CD4-positive, alpha-beta T cell (primary cell): Measurements from ENCODE around the gene UBE3B. TPM values are rescaled to one million over a fixed set of nuclear protein-coding genes. Genes with fewer than 3 reads are reported as not detected.

Experiments
- ATAC-seq: fragments of 200-7000 bp; cut with Tn5 transposase; one replicate; pipeline ENCODE4 v1.10.0; 2022; ENCODE audit warnings: mild to moderate bottlenecking; ENCODE audit not compliant: poor library complexity
- CTCF ChIA-PET: fragments of 350-600 bp; sonication (Branson Sonifier 250); formaldehyde crosslinking; loops from one replicate; lab custom pipeline; 2021; ENCODE audit warnings: antibody characterized with exemption, inconsistent platforms; lab: Charles Lee
- POLR2A ChIA-PET: fragments of 350-600 bp; sonication (Branson Sonifier 250); formaldehyde crosslinking; loops from one replicate; lab custom pipeline; 2021; ENCODE audit warnings: antibody characterized with exemption, inconsistent platforms; lab: Charles Lee
- DNase-seq, 14 experiments: peaks; one replicate each; pipeline ENCODE4 v3.0.0-alpha.2; 2013 to 2020; ENCODE audit warnings: mixed read lengths in 2 of 14
- H3K27ac ChIP-seq, 2 donors: one replicate each; pipeline versions ENCODE4 v1.5.1 to v1.7.0; 2013; ENCODE audit warnings: low read length in 2 of 2, low read depth in 1 of 2, mild to moderate bottlenecking in 1 of 2
- H3K27me3 ChIP-seq, 2 experiments: 1 replicate in 1 of 2; 2 replicates in 1 of 2; pipeline versions ENCODE4 v1.6.1 to v1.7.0; 2013; ENCODE audit warnings: low read length in 2 of 2, control low read depth in 1 of 2, mild to moderate bottlenecking in 1 of 2, moderate library complexity in 1 of 2; ENCODE audit not compliant: insufficient read depth in 2 of 2, control insufficient read depth in 1 of 2
- H3K36me3 ChIP-seq: one replicate; pipeline ENCODE4 v1.6.1; 2013; ENCODE audit warnings: low read length, control low read depth; ENCODE audit not compliant: insufficient read depth
- H3K4me1 ChIP-seq: one replicate; pipeline ENCODE4 v1.6.1; 2013; ENCODE audit warnings: low read length, control low read depth; ENCODE audit not compliant: insufficient read depth
- H3K4me3 ChIP-seq: one replicate; pipeline ENCODE4 v1.5.1; 2013; ENCODE audit warnings: mild to moderate bottlenecking, low read length, moderate library complexity
- H3K9me3 ChIP-seq, 2 experiments: 1 replicate in 1 of 2; 2 replicates in 1 of 2; pipeline versions ENCODE4 v1.6.1 to v1.7.0; 2013; ENCODE audit warnings: low read length in 2 of 2, mild to moderate bottlenecking in 2 of 2, control low read depth in 1 of 2, moderate library complexity in 1 of 2; ENCODE audit not compliant: control insufficient read depth in 1 of 2, insufficient read depth in 1 of 2
- H3K27ac Mint-ChIP-seq: one replicate; pipeline ENCODE4 v1.8.0; 2020; ENCODE audit warnings: mixed read lengths
- H3K27me3 Mint-ChIP-seq: one replicate; pipeline ENCODE4 v1.8.0; 2021; ENCODE audit warnings: mixed read lengths
- H3K36me3 Mint-ChIP-seq: one replicate; pipeline ENCODE4 v1.8.0; 2021; ENCODE audit warnings: low read depth, mixed read lengths
- H3K4me1 Mint-ChIP-seq: one replicate; pipeline ENCODE4 v1.8.0; 2021; ENCODE audit warnings: low read depth, mixed read lengths
- H3K4me3 Mint-ChIP-seq: one replicate; pipeline ENCODE4 v1.8.0; 2020; ENCODE audit warnings: mild to moderate bottlenecking, mixed read lengths
- H3K9me3 Mint-ChIP-seq: one replicate; pipeline ENCODE4 v1.8.0; 2020; ENCODE audit warnings: mixed read lengths
- intact Hi-C, 2 experiments: fragments of 100-400 bp; cut with DNase I in 1 of 2; cut with micrococcal nuclease in 1 of 2; formaldehyde crosslinking; loops; one replicate each; pipeline versions ENCODE4 v1.15.1 to v1.9.0; 2023 to 2025; cut with DNase I, micrococcal nuclease
- total RNA-seq, 174 experiments: library from RNA in 2 of 174; stranded (reverse) in 2 of 174; gene quantifications; one replicate each; pipeline ENCODE4 v1.2.3 and lab custom pipeline; 2021 to 2026
- TF ChIP-seq, protein P1 (sequence below): fragments of 200-600 bp; IDR thresholded peaks from one replicate; pipeline ENCODE4 v1.8.0; 2022; ENCODE audit warnings: antibody characterized with exemption, mild to moderate bottlenecking

UBE3B gene
- total RNA-seq, 2 experiments from 2014 or later: 17.2 to 19.9 TPM

DNA sequence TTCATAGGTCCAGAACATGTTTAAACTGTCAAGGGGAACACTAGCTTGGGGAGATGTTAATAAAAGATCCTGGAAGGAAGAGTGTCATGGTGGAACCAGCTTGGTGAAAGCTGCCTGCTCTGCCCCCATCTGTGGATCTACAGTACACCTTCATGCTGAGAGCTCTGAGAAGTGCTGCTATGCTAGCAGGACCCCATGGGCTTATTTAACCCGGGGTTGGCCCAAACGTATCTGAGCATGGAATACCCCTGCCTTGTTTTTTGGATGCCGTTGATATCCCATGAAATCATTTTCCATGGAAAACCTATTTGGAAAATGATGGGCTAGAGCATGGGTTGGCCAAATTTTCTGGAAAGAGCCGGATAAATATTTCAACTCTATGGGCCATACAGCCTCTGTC lies 14.2 kb downstream of the UBE3B start:
- ChIA-PET CTCF (no interaction called here), POLR2A (no interaction called here)
- H3K27me3 Mint-ChIP-seq: no peaks in the 10 kb centered on the region
- H3K4me3 Mint-ChIP-seq: no peak overlapping the region
- H3K27ac ChIP-seq: no peak overlapping the region
- no peaks in the 10 kb centered on the region for H3K9me3 ChIP-seq
- H3K9me3 Mint-ChIP-seq: no peaks in the 10 kb centered on the region
- H3K4me1 Mint-ChIP-seq: no peaks in the 10 kb centered on the region
- H3K4me1 ChIP-seq: no peaks in the 10 kb centered on the region
- TF ChIP-seq, protein P1, sequence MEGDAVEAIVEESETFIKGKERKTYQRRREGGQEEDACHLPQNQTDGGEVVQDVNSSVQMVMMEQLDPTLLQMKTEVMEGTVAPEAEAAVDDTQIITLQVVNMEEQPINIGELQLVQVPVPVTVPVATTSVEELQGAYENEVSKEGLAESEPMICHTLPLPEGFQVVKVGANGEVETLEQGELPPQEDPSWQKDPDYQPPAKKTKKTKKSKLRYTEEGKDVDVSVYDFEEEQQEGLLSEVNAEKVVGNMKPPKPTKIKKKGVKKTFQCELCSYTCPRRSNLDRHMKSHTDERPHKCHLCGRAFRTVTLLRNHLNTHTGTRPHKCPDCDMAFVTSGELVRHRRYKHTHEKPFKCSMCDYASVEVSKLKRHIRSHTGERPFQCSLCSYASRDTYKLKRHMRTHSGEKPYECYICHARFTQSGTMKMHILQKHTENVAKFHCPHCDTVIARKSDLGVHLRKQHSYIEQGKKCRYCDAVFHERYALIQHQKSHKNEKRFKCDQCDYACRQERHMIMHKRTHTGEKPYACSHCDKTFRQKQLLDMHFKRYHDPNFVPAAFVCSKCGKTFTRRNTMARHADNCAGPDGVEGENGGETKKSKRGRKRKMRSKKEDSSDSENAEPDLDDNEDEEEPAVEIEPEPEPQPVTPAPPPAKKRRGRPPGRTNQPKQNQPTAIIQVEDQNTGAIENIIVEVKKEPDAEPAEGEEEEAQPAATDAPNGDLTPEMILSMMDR: no peak
- peaks cover 92% of the 10 kb centered on the region for H3K36me3 Mint-ChIP-seq
- no peak for ATAC-seq
- H3K4me3 ChIP-seq: no peak overlapping the region
- H3K27ac Mint-ChIP-seq: no peak overlapping the region
- no peak for DNase-seq
- intact Hi-C loops: no loop called here
- peaks cover 90% of the 10 kb centered on the region for H3K36me3 ChIP-seq
- H3K27me3 ChIP-seq: no peaks in the 10 kb centered on the region

DNA sequence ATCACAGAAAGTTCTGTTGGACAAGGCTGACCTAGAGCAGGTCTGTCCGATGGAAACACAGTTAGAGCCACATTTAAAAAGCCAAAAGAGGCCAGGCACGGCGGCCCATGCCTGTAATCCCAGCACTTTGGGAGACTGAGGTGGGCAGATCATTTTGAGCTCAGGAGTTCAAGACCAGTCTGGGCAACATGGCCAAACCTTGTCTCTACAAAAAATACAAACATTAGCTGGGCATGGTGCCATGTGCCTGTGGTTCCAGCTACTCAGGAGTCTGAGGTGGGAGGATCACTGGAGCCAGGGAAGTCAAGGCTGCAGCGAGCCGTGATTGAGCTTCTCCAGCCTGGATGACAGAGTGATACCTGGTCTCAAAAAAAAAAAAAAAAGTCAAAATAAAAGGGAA lies 14.9 kb downstream of the UBE3B start:
- no peaks in the 10 kb centered on the region for H3K4me1 ChIP-seq
- H3K27ac ChIP-seq: no peak overlapping the region
- H3K27ac Mint-ChIP-seq: no peak overlapping the region
- CTCF ChIA-PET: no interaction called here
- POLR2A ChIA-PET: no interaction called here
- no peak overlapping the region for H3K4me3 ChIP-seq
- peaks cover 89% of the 10 kb centered on the region for H3K36me3 Mint-ChIP-seq
- no peaks in the 10 kb centered on the region for H3K9me3 ChIP-seq
- intact Hi-C loops: no loop called here
- no peak overlapping the region for H3K4me3 Mint-ChIP-seq
- no peaks in the 10 kb centered on the region for H3K27me3 Mint-ChIP-seq
- no peaks in the 10 kb centered on the region for H3K27me3 ChIP-seq
- TF ChIP-seq, protein P1: no peak
- no peaks in the 10 kb centered on the region for H3K9me3 Mint-ChIP-seq
- H3K4me1 Mint-ChIP-seq: no peaks in the 10 kb centered on the region
- ATAC-seq: no peak
- H3K36me3 ChIP-seq: peaks cover 85% of the 10 kb centered on the region
- DNase-seq: no peak

DNA sequence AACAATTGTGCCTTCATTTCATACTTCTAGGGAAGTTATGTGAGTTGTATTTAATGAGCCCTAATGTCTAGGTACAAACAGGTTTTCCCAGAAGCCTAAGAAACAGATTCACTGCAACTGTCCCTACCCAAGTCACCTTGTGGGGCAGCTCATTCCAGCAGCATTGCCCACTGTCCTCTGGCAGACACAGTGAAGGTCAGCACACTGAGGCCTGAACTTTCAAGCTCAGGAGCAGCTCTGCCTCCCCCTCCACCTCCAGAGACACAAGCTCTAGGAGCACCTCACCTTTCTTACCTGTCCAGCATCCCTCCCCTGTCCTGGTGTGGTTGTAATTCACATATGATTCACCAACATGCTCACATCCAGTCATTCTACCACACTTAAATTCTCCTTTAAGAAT lies 15.7 kb downstream of the UBE3B start:
- H3K4me3 Mint-ChIP-seq: no peak overlapping the region
- no peak for ATAC-seq
- no peak for DNase-seq
- H3K4me1 ChIP-seq: no peaks in the 10 kb centered on the region
- no peaks in the 10 kb centered on the region for H3K4me1 Mint-ChIP-seq
- H3K9me3 ChIP-seq: no peaks in the 10 kb centered on the region
- intact Hi-C loops: no loop called here
- H3K27me3 ChIP-seq: no peaks in the 10 kb centered on the region
- ChIA-PET POLR2A (no interaction called here), CTCF (no interaction called here)
- no peaks in the 10 kb centered on the region for H3K27me3 Mint-ChIP-seq
- TF ChIP-seq, protein P1: no peak
- H3K4me3 ChIP-seq: no peak overlapping the region
- H3K36me3 ChIP-seq: peaks cover 85% of the 10 kb centered on the region
- H3K9me3 Mint-ChIP-seq: no peaks in the 10 kb centered on the region
- no peak overlapping the region for H3K27ac Mint-ChIP-seq
- H3K27ac ChIP-seq: no peak overlapping the region
- peaks cover 89% of the 10 kb centered on the region for H3K36me3 Mint-ChIP-seq
